ENCODE results near the gene TGM2. TPM values are rescaled to one million over a fixed set of nuclear protein-coding genes. Genes with fewer than 3 reads are reported as not detected.

Gene TGM2
- total and polyA plus RNA-seq, 4 donors, result 44.2 to 561 (median 321) TPM

DNA sequence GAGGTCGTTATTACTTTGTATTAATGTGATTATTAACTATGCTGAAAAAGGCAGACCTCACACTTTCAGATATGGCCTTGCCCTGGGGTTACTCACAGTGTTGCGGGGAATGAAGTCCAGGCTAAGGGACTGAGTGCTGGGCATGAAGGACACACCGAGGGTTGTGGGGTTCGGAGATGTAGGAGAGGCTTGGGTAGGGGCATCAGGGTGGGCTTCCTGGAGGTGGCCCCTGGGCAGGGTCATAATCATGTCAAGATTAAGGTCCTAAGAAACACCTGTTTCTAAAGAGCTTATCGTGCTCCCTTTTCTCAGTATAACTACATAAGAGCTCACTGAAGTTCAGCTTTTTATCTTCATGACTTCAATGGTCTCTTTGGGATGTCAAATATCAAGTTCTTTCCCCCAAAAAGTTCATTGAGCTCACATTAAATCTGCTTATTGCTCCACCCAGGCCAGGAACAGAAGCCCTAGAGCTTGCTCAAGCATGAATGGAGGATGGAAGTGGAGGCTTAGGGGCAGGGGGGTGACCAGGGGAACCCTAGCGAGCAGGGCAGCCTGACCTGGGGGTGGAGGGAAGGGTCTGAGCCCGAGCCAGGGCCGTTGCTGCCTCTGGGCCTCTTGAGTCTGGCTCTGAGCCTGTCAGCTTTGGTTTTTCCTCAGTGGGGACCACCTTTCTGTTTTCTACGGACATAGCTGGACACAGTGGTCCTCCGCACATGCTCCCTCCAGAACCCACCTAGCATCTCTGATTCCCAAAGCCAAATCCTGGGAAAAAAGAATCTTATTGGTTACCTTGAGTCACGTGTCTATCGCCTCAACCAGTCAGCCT lies 37.3 kb upstream of the TGM2 start:
- no peak for ATAC-seq (ENCODE audit: low FRiP score)
- Histone ChIP-seq H3K4me1 (ENCODE audit: control insufficient read depth in 1 of 2, insufficient read depth in 2 of 2, low read length in 2 of 2) (no peaks in the 10 kb centered on the region), H3K36me3 (ENCODE audit: control insufficient read depth in 1 of 2, insufficient read depth in 2 of 2, low read length in 1 of 2) (no peaks in the 10 kb centered on the region), H3K27me3 (ENCODE audit: control insufficient read depth in 1 of 2, insufficient read depth in 2 of 2, low read length in 1 of 2) (no peaks in the 10 kb centered on the region), H3K9me3 (ENCODE audit: control insufficient read depth, low read length) (no peaks in the 10 kb centered on the region), H3K4me3 (ENCODE audit: low read length in 2 of 2) (no peak overlapping the region), H3K27ac (ENCODE audit: low read depth in 1 of 2, low read length in 2 of 2) (no peak overlapping the region)
- 89 to 91% methylated on average over 12 of the region's 12 CpGs for WGBS, 2 donors
- peak in 1 of 2 donors; percentile 42 for DNase-seq
- intact Hi-C loops (cut with DNase I), result no loop called here

DNA sequence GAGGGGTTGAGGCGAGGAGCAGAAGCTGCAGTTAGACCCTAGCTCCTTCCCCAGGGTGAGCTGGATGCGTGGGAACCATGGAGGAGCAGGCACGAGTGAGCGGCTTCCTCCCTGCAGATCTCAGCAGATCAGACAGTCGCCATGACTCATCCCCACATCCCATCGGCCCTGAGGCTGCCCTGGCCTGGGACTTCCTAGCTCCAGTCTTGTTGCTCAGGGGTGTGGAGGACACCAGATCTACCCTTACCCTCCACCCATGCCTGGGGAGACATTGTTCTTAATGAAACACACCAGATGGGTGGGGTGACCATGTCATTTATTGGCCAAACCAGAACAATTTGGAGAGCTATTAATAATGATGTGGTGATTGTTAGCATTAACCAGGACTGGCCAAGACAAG lies 36.3 kb upstream of the TGM2 start:
- ATAC-seq (ENCODE audit: low FRiP score) (no peak), DNase-seq (peak; percentile 71 to 81)
- no peaks in the 10 kb centered on the region for H3K9me3 ChIP-seq (ENCODE audit: control insufficient read depth, low read length)
- H3K4me1 ChIP-seq (ENCODE audit: control insufficient read depth in 1 of 2, insufficient read depth in 2 of 2, low read length in 2 of 2), result no peaks in the 10 kb centered on the region
- no peaks in the 10 kb centered on the region for H3K27me3 ChIP-seq (ENCODE audit: control insufficient read depth in 1 of 2, insufficient read depth in 2 of 2, low read length in 1 of 2)
- no peaks in the 10 kb centered on the region for H3K36me3 ChIP-seq (ENCODE audit: control insufficient read depth in 1 of 2, insufficient read depth in 2 of 2, low read length in 1 of 2)
- intact Hi-C loops (cut with DNase I), result no loop called here
- no peak overlapping the region for H3K4me3 ChIP-seq (ENCODE audit: low read length in 2 of 2)
- 86 to 88% methylated on average over 6 of the region's 6 CpGs for WGBS, 2 donors
- H3K27ac ChIP-seq (ENCODE audit: low read depth in 1 of 2, low read length in 2 of 2), result no peak overlapping the region

- WGBS, 2 donors, result 91% methylated on average over 3 of the region's 3 CpGs
- intact Hi-C loops (cut with DNase I), result no loop called here
- Histone ChIP-seq H3K4me1 (ENCODE audit: control insufficient read depth in 1 of 2, insufficient read depth in 2 of 2, low read length in 2 of 2) (no peaks in the 10 kb centered on the region), H3K9me3 (ENCODE audit: control insufficient read depth, low read length) (no peaks in the 10 kb centered on the region), H3K27ac (ENCODE audit: low read depth in 1 of 2, low read length in 2 of 2) (no peak overlapping the region), H3K36me3 (ENCODE audit: control insufficient read depth in 1 of 2, insufficient read depth in 2 of 2, low read length in 1 of 2) (no peaks in the 10 kb centered on the region), H3K4me3 (ENCODE audit: low read length in 2 of 2) (no peak overlapping the region), H3K27me3 (ENCODE audit: control insufficient read depth in 1 of 2, insufficient read depth in 2 of 2, low read length in 1 of 2) (no peaks in the 10 kb centered on the region)
- ATAC-seq (ENCODE audit: low FRiP score) (no peak), DNase-seq (peak in 1 of 2 donors; percentile 66)
Measured at GRCh38 chr20:38200646-38201045, 35.6 kb upstream of the TGM2 start.

GRCh38 chr20:38199501-38200390 lies 34.7 kb upstream of the TGM2 start:
- peak in 1 of 2 donors; percentile 31 for DNase-seq
- Histone ChIP-seq H3K36me3 (ENCODE audit: control insufficient read depth in 1 of 2, insufficient read depth in 2 of 2, low read length in 1 of 2) (no peaks in the 10 kb centered on the region), H3K27me3 (ENCODE audit: control insufficient read depth in 1 of 2, insufficient read depth in 2 of 2, low read length in 1 of 2) (no peaks in the 10 kb centered on the region), H3K4me3 (ENCODE audit: low read length in 2 of 2) (no peak overlapping the region), H3K9me3 (ENCODE audit: control insufficient read depth, low read length) (no peaks in the 10 kb centered on the region), H3K27ac (ENCODE audit: low read depth in 1 of 2, low read length in 2 of 2) (no peak overlapping the region), H3K4me1 (ENCODE audit: control insufficient read depth in 1 of 2, insufficient read depth in 2 of 2, low read length in 2 of 2) (no peaks in the 10 kb centered on the region)
- WGBS, 2 donors, result 91 to 93% methylated on average over 14 of the region's 14 CpGs
- intact Hi-C loops (cut with DNase I), result no loop called here
- no peak for ATAC-seq (ENCODE audit: low FRiP score)

GRCh38 chr20:38198238-38198861 lies 33.3 kb upstream of the TGM2 start:
- no peaks in the 10 kb centered on the region for H3K9me3 ChIP-seq (ENCODE audit: control insufficient read depth, low read length)
- no peak overlapping the region for H3K27ac ChIP-seq (ENCODE audit: low read depth in 1 of 2, low read length in 2 of 2)
- no peaks in the 10 kb centered on the region for H3K36me3 ChIP-seq (ENCODE audit: control insufficient read depth in 1 of 2, insufficient read depth in 2 of 2, low read length in 1 of 2)
- no peak overlapping the region for H3K4me3 ChIP-seq (ENCODE audit: low read length in 2 of 2)
- peak in 1 of 2 donors; percentile 41 for DNase-seq
- ATAC-seq (ENCODE audit: low FRiP score), result no peak
- H3K4me1 ChIP-seq (ENCODE audit: control insufficient read depth in 1 of 2, insufficient read depth in 2 of 2, low read length in 2 of 2), result no peaks in the 10 kb centered on the region
- intact Hi-C loops (cut with DNase I), result no loop called here
- WGBS, 2 donors, result 92 to 94% methylated on average over 8 of the region's 8 CpGs
- no peaks in the 10 kb centered on the region for H3K27me3 ChIP-seq (ENCODE audit: control insufficient read depth in 1 of 2, insufficient read depth in 2 of 2, low read length in 1 of 2)

- WGBS, 2 donors, result 91 to 94% methylated on average over 1 of the region's 1 CpG
- Histone ChIP-seq H3K27ac (ENCODE audit: low read depth in 1 of 2, low read length in 2 of 2) (no peak overlapping the region), H3K4me3 (ENCODE audit: low read length in 2 of 2) (no peak overlapping the region), H3K27me3 (ENCODE audit: control insufficient read depth in 1 of 2, insufficient read depth in 2 of 2, low read length in 1 of 2) (no peaks in the 10 kb centered on the region), H3K36me3 (ENCODE audit: control insufficient read depth in 1 of 2, insufficient read depth in 2 of 2, low read length in 1 of 2) (no peaks in the 10 kb centered on the region), H3K4me1 (ENCODE audit: control insufficient read depth in 1 of 2, insufficient read depth in 2 of 2, low read length in 2 of 2) (no peaks in the 10 kb centered on the region), H3K9me3 (ENCODE audit: control insufficient read depth, low read length) (no peaks in the 10 kb centered on the region)
- peak in 1 of 2 donors; percentile 15 for DNase-seq
- ATAC-seq (ENCODE audit: low FRiP score), result no peak
- intact Hi-C loops (cut with DNase I), result no loop called here
Measured at GRCh38 chr20:38197619-38198018, 32.5 kb upstream of the TGM2 start.

DNA sequence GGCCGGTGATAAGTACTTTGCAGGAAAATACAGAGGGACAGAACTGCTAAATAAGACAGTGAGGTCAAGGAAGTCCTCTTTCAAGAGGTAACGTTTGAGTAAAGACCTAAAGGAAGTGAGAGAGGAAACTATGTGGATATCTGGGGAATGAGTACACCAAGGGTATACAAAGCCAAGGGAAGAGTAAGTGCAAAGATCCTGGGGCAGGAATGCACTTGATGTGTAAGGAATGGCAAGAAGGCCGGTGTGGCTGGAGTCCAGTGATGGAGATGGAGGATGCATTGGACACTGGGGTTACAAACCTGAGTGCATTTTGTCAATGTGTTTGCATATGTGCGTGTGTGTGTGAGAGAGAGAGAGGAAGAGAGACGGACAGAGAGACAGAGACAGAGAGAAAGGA lies 32.1 kb upstream of the TGM2 start:
- Histone ChIP-seq H3K27ac (ENCODE audit: low read depth in 1 of 2, low read length in 2 of 2) (no peak overlapping the region), H3K27me3 (ENCODE audit: control insufficient read depth in 1 of 2, insufficient read depth in 2 of 2, low read length in 1 of 2) (no peaks in the 10 kb centered on the region), H3K4me3 (ENCODE audit: low read length in 2 of 2) (no peak overlapping the region), H3K36me3 (ENCODE audit: control insufficient read depth in 1 of 2, insufficient read depth in 2 of 2, low read length in 1 of 2) (no peaks in the 10 kb centered on the region), H3K4me1 (ENCODE audit: control insufficient read depth in 1 of 2, insufficient read depth in 2 of 2, low read length in 2 of 2) (no peaks in the 10 kb centered on the region), H3K9me3 (ENCODE audit: control insufficient read depth, low read length) (no peaks in the 10 kb centered on the region)
- 91 to 95% methylated on average over 5 of the region's 5 CpGs for WGBS, 2 donors
- intact Hi-C loops (cut with DNase I), result no loop called here
- no peak for ATAC-seq (ENCODE audit: low FRiP score)
- DNase-seq, result no peak

GRCh38 chr20:38196592-38196991 lies 31.5 kb upstream of the TGM2 start:
- WGBS, 2 donors, result 32 to 39% methylated on average over 5 of the region's 5 CpGs
- Histone ChIP-seq H3K36me3 (ENCODE audit: control insufficient read depth in 1 of 2, insufficient read depth in 2 of 2, low read length in 1 of 2) (no peaks in the 10 kb centered on the region), H3K4me1 (ENCODE audit: control insufficient read depth in 1 of 2, insufficient read depth in 2 of 2, low read length in 2 of 2) (no peaks in the 10 kb centered on the region), H3K9me3 (ENCODE audit: control insufficient read depth, low read length) (no peaks in the 10 kb centered on the region), H3K27ac (ENCODE audit: low read depth in 1 of 2, low read length in 2 of 2) (no peak overlapping the region), H3K4me3 (ENCODE audit: low read length in 2 of 2) (no peak overlapping the region), H3K27me3 (ENCODE audit: control insufficient read depth in 1 of 2, insufficient read depth in 2 of 2, low read length in 1 of 2) (no peaks in the 10 kb centered on the region)
- intact Hi-C loops (cut with DNase I), result no loop called here
- ATAC-seq (ENCODE audit: low FRiP score) (peak; percentile 85), DNase-seq (peak; percentile 86 to 91)
